ENCODE measurements around the gene CNGA2. TPM values are rescaled to one million over a fixed set of nuclear protein-coding genes. Genes with fewer than 3 reads are reported as not detected.

CNGA2 gene
- total and polyA plus RNA-seq, 2 of the 4 experiments (the other 2 are of a cell fraction): not detected

- dilution Hi-C loops (cut with HindIII; ENCODE audit: low sequenced_read_pairs, unreplicated experiment) (no loop called here), intact Hi-C loops (cut with micrococcal nuclease) (no loop called here), in situ Hi-C loops (cut with MboI; ENCODE audit: low sequenced_read_pairs) (loop anchor here (25.0 kb wide), 1 partner anchor 864 kb away; the partner anchor contains the start of gene GABRQ)
- no peak overlapping the region for H3K14ac ChIP-seq (replicated peaks; ENCODE audit: low read depth, low read length)
- no peak overlapping the region for H4K5ac ChIP-seq (ENCODE audit: low read depth, low read length)
- no peak overlapping the region for H4K91ac ChIP-seq (ENCODE audit: insufficient read depth, low read depth, low read length)
- H3K4me1 ChIP-seq (ENCODE audit: control insufficient read depth, insufficient read depth, low read length): no peaks in the 10 kb centered on the region
- H3K9me3 ChIP-seq (ENCODE audit: control insufficient read depth, insufficient read depth, low read length): peaks cover 8% of the 10 kb centered on the region; the same call in 1 of the 2 replicates
- H3K27me3 ChIP-seq (ENCODE audit: control insufficient read depth, insufficient read depth, low read length): no peaks in the 10 kb centered on the region
- H2BK120ac ChIP-seq (ENCODE audit: low read depth, low read length): no peak overlapping the region
- no peak overlapping the region for H3K9ac ChIP-seq (ENCODE audit: low read depth, low read length)
- no peaks in the 10 kb centered on the region for H3K9me1 ChIP-seq (ENCODE audit: insufficient read depth, low read length)
- H2BK5ac ChIP-seq (ENCODE audit: low read depth, low read length, poor library complexity, severe bottlenecking): no peak overlapping the region
- no peak overlapping the region for H3K18ac ChIP-seq (ENCODE audit: low read depth, low read length)
- ChIA-PET POLR2A (ENCODE audit: unreplicated experiment) (no interaction called here), CTCF (no interaction called here)
- H3K23ac ChIP-seq (ENCODE audit: low read depth, low read length): no peak overlapping the region
- H3K79me1 ChIP-seq (ENCODE audit: low read depth in 1 of 2, low read length in 2 of 2): no peaks in the 10 kb centered on the region
- H3K36me3 ChIP-seq (ENCODE audit: control insufficient read depth, insufficient read depth, low read length): no peaks in the 10 kb centered on the region
- no peak overlapping the region for H4K8ac ChIP-seq (ENCODE audit: low read depth in 2 of 2, low read length in 2 of 2)
- no TSS peak for BruUV-seq (replicated peaks)
- no peak for DNase-seq
- no peak overlapping the region for H3K4ac ChIP-seq (ENCODE audit: low read depth, low read length)
- H2AK5ac ChIP-seq (ENCODE audit: low read depth, low read length): no peak overlapping the region
- no peak for ATAC-seq (ENCODE audit: low read depth)
- H2BK20ac ChIP-seq (ENCODE audit: low read depth, low read length): no peak overlapping the region
- H2AFZ ChIP-seq (replicated peaks; ENCODE audit: low read length, poor library complexity): no peak overlapping the region
- H3K27ac ChIP-seq (ENCODE audit: insufficient read depth, low read length): no peak overlapping the region
- TF ChIP-seq CTCF (conservative IDR thresholded peaks at IDR 0.05; ENCODE audit: low read depth, low read length): no peak
- TF ChIP-seq POLR2A (IDR thresholded peaks at IDR 0.05; ENCODE audit: low read depth, low read length): no peak
- TF ChIP-seq MAFK (IDR thresholded peaks at IDR 0.05; ENCODE audit: low read depth, low read length): no peak
- TF ChIP-seq RFX5 (IDR thresholded peaks at IDR 0.05; ENCODE audit: low read depth, low read length): no peak
- TF ChIP-seq, protein P1, sequence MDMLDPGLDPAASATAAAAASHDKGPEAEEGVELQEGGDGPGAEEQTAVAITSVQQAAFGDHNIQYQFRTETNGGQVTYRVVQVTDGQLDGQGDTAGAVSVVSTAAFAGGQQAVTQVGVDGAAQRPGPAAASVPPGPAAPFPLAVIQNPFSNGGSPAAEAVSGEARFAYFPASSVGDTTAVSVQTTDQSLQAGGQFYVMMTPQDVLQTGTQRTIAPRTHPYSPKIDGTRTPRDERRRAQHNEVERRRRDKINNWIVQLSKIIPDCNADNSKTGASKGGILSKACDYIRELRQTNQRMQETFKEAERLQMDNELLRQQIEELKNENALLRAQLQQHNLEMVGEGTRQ (IDR thresholded peaks at IDR 0.05; ENCODE audit: low read depth, low read length): no peak
- no peak for TF ChIP-seq RAD21 (IDR thresholded peaks at IDR 0.05; ENCODE audit: low read length)
- TF ChIP-seq BHLHE40 (IDR thresholded peaks at IDR 0.05; ENCODE audit: low read depth, low read length): no peak
- TF ChIP-seq RCOR1 (IDR thresholded peaks at IDR 0.05; ENCODE audit: insufficient replicate concordance, low read length): no peak
- no peak for TF ChIP-seq FOS (IDR thresholded peaks at IDR 0.05; ENCODE audit: low read depth, low read length)
- TF ChIP-seq, protein P2, sequence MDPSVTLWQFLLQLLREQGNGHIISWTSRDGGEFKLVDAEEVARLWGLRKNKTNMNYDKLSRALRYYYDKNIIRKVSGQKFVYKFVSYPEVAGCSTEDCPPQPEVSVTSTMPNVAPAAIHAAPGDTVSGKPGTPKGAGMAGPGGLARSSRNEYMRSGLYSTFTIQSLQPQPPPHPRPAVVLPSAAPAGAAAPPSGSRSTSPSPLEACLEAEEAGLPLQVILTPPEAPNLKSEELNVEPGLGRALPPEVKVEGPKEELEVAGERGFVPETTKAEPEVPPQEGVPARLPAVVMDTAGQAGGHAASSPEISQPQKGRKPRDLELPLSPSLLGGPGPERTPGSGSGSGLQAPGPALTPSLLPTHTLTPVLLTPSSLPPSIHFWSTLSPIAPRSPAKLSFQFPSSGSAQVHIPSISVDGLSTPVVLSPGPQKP (IDR thresholded peaks at IDR 0.05; ENCODE audit: borderline replicate concordance, low read depth, low read length): no peak
- TF ChIP-seq CHD1 (IDR thresholded peaks at IDR 0.05; ENCODE audit: low read depth, low read length): no peak
- TF ChIP-seq CEBPB (IDR thresholded peaks at IDR 0.05; ENCODE audit: low read depth, low read length): no peak
- no peak for TF ChIP-seq MXI1 (IDR thresholded peaks at IDR 0.05; ENCODE audit: borderline replicate concordance, low read depth, low read length)
- no CpG with 5 or more reads among the region's 5 CpGs for WGBS, 2 experiments (ENCODE audit: extremely low coverage in 2 of 2, insufficient read length in 1 of 2)
- H3K4me3 ChIP-seq (ENCODE audit: insufficient read depth, low read depth, low read length): no peak overlapping the region
- no peak overlapping the region for H3K56ac ChIP-seq (ENCODE audit: extremely low read depth, insufficient read depth, low read length)
- H4K20me1 ChIP-seq (ENCODE audit: insufficient read depth, low read length): no peaks in the 10 kb centered on the region
- no peak overlapping the region for H2AK9ac ChIP-seq (replicated peaks; ENCODE audit: low read depth, low read length, poor library complexity)
- no peak overlapping the region for H2BK15ac ChIP-seq (ENCODE audit: low read depth, low read length)
- no peak overlapping the region for H3K4me2 ChIP-seq (ENCODE audit: low read depth, low read length)
Measured at GRCh38 chrX:151773434-151773833, 38.9 kb downstream of the CNGA2 start.

Data from IMR-90 (cell line).